NCI-H524 (cell line): ENCODE measurements around the gene RNU5B-1.

Source experiments
- DNase-seq, 2 experiments: peaks; one replicate each; lab custom pipeline; 2025; lab: John Stamatoyannopoulos, UW

The RNU5B-1 gene

DNA sequence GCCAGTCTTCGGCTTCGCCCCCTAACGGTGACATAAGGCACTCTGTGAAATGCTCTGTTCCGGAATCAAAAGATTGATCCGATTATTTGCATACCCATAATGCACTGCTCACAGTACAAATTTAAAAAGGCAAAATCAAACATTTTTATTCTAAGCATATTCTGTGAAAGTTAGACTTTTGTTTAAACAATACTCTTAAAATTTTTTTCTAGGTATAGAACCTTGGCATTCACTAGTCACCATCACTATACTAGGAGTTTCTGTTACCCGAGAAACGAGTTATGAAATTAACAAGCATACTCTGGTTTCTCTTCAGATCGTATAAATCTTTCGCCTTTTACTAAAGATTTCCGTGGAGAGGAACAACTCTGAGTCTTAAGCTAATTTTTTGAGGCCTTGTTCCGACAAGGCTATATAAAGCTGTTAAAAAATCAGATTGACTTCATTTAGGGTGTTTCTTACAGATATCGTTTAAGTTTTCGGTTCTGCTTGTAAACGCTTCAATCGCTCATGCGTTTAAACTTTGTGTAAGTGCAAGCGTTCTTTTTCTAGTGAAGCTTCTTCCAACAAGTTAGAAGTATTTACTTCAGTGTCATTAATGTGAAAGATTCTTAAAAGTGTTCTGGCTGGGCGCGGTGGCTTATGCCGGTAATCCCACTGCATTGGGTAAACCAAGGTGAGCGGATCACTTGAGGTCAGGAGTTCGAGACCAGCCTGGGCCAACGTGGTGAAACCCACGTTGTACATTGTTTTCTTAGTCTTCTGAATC lies at the start of gene RNU5B-1:
Gene RNU5B-1, plus strand, starts transcription at position 297 of the 769 bp plus-strand sequence.
- DNase-seq, result peak; percentile 93 to 96

DNA sequence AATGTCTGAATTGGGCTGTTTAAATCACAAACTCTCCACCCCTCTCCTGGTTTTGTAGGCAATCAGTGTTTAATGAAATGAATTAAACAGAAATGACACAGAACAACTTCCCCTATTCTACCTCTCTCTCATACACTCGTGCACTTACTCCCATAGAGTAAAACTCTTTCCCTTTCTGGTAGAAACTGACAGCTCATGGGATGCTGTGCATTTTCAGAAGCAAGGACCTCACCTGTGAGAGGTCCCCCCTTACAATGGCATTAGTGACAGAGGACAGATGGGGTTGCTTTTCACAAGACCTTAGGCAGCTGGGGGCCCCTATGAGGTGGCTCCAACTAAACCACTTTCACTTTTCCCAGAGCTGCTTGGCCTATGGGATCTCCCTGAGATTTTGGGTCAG lies 49.7 kb upstream of the RNU5B-1 start:
- DNase-seq, result no peak

DNA sequence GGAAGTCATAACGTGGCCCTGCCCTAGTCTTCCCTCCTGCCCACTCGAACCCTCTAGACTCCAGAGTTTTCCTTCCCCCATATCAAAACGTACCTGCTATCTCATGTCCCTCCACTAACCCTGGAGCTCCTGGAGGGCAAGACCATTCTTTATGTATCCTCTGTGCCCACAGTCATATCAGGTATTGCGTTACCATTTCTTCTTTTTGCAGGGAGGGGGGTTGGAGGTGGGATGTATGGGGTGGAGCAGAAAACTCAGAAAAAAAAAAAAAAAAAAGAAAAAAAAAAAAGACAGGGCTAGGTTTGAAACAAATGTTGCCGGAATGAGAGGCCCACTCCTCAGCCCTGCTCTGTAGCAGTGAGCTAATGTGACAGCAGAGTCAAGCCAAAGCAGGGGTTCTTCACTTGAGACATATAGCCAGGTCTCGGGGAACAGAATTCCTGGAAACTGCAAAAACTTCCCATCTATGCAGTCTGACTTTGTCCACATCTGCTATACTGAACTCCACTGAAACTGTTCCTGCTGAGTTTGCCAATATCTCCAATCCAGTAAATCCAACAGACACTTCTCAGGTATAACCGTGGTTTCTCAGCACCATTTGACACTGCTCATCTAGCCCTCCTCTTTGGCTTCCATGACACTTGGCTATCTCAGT lies 48.9 kb upstream of the RNU5B-1 start:
- DNase-seq, result no peak

DNA sequence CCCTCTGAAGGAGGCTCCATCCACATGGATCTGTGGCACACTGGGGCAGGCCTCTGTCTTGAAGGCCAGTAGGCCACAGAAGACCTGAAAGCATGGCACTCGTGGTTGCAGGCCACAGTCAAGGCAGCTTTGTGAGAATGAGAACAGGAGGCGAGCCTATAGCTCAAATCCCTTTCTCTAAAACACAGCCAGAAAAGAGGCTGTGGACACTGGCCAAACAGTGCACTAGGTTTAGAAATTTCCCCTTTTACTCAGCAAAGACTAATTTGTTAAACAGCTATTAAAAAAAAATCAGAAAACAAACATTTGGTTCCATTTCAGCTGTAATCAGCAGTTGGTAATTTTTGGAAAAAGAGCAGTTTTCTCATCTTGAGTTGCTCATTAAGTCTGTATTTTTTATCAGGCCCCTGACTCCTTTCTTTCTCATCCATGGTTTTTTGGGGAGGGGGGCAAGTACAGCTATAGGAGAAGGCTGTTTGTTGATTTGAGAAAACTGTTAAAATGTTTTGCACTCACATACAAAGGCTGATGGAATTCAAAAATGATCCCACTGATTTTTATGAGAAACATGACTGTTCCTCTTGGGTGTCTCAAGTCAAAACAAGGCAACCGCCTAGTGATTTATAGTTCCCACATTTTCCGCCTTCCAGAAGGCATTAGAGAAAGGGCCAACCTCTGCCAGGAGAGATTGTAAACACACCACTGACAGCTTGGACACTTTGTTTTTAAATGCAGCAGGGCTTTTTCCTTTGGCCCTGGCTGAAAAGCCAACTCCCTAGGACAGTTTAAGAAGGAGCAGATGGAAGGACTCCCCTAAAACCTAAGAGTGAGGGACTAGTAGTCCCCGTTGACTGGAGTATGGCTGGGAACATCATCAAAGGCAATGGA lies 45.9 kb upstream of the RNU5B-1 start:
- no peak for DNase-seq

DNA sequence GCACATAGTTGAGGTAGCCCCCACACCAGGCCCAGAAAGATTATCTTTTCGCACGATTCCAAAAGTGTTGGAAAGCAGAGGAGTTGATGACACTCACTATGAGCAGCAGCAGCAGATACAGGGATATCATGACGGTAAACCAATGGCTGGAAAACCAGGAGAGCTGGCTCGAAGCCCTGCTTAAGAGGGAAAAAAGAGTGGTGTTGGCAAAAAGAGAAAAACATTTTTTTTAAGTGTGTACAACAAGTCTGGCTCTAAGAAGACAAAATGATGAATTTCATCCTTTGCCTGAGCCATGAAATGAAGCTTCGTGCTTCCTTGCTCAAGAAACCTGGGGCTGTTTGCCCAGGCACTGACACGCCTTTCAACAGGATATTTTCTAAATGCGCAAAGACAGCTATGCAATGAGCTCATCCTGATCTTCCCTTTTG lies 45.1 kb upstream of the RNU5B-1 start:
- DNase-seq, result no peak

DNA sequence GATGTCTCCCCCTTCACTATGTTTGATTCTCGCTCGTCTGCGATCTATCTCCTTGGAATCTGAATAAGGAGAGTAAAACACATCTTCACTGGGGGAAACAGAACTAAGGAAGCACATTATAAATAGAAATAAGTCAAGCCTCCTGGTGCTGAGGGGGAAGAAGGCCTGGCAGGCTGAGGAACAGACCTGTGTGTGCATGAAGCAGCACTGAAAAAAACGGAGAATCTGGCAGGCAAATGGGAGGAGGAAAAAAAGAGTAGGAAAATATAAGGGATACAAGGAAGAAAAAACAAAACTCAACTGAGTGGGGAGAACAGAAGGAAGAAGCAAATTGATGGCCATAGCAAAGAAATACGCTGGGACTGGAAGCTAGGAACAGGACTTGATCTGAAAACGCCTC lies 43.5 kb upstream of the RNU5B-1 start:
- DNase-seq, result no peak

DNA sequence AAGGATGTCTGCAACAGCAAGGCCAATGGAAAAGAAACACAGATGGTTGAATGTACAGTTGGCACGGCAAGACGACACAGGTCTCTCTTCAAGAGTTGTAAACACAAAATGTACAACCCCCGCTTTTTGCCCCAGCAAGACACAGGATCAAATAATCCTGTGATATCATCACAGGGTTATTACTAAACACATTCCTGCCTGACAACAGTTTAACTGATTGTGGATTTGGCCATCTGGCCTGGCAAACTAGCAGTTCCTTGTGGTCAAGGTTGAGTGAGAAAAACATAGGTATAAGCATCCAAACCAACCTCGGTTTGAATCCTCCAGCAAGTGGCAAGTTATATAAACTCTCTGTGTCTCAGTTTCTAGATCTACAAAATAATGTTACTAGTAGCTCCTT lies 41.2 kb upstream of the RNU5B-1 start:
- DNase-seq, result peak; percentile 31 to 75

DNA sequence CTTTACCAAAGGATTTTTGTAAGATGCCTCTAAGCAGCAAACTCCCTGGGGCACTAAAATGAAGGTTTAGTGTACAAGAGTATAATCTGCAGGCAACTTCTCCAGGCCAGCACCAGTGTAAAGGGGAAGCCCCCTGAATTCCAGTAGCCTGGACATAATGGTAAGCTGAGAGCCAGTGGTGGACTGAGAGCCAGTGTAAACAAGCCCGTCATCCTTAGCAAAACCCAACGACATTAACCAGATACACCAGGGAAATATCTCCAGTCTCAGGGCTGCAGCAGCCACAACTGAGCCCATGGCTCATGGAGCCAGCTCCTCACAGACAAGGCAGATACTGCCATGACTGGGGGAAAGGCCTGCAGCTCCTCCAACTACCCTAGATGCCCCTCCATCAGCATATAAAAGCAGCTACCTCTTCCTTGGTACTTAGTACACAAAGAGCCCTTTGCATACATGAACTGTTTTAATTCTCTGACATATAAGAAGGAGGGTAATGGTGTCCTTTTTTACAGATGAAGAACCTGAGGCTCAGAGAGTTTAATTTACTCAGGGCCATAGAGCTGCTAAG lies 39.5 kb upstream of the RNU5B-1 start:
- no peak for DNase-seq

DNA sequence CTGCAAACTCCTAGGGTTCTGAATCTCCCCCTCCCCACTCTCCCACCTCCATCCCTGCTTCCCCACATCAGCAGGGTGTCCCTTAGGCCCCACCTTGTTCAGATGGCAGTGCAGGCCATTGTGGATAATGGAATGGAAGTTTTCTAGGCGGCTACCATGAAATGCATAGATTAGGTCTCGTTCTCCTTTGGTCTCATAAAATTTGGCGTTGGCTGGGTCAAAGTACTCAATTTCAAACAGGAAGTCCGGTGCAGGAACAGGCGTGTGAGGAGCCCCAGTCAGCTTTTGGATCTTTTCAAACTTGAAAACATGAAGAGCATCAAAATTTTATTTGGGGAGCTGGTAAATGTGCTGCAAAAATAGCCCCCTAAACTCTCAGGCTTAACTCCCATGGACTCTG lies 38.0 kb upstream of the RNU5B-1 start:
- DNase-seq, result no peak

DNA sequence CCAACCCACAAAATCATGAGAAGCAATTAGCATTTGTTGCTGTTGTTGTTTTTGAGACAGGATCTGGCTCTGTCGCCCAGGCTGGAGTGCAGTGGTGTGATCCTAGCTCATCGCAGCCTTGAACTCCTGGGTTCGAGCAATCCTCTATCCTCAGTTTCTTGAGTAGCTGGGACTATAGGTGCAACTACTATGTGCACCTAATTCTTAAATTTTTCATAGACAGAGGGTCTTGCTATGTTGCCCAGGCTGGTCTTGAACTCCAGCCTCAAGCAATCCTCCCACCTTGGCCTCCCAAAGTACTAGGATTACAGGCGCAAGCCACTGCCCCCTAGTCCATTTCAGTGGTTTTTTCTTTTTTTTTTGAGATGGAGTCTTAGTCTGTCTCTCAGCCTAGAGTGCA lies 36.1 kb upstream of the RNU5B-1 start:
- no peak for DNase-seq

DNA sequence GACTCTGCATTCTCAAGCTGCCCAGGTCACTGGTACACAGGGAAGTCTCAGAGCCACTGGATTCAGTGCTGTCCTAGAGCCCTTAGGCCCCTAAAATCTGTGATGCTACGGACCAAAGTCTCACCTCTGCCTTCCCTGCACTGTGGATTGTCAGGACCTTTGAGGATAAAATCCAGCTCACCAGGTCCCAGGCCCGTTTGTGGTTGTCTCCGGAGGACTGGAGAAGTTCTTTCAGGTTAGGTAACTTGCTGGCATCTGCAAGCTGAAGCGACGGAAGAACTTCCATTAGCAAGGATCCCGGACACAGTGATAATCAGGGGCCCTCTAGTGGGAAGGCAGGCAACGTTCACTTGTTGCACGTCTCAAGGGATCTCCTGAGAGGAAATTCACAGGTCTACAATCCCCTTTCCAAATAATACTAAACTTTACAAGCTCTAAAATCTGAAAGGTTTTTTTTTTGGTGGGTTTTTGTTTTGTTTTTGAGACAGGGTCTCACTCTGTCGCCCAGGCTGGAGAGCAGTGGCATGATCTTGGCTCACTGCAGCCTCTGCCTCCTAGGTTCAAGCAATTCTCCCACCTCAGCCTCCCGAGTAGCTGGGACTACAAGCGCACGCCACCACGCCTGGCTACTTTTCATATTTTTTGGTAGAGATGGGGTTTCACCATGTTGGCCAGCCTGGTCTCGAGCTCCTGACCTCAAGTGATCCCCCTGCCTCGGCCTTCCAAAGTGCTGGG lies 33.5 kb upstream of the RNU5B-1 start:
- DNase-seq, result peak; percentile 58 to 82

DNA sequence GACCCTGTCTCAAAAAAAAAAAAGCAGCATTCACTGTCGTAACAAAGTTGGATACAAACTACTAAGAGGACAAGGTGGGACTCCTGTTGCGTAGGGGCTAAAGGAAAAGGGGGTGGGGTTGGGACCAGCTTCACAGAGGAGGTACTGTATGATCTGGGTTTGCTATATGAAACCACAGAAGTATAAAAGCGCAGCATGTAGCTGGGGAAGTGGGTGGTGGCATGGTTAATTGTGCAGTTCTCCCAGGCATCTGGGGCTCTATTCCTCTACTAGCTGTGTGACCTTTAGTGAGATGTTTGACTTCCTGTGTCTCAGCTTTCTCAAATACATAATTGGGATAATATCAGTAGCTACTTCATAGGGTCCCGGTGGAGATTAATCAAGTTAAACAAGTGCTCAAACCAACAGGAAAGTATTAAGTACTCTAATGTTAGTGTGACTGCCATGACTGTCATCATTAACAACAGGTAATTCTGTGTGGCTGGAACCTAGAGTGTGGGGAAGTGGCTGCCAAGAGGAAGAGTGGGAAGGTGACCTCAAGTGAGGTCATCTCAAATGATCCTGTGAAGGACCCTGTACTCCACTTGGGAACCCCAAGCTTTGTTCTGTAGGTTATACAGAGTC lies 29.3 kb upstream of the RNU5B-1 start:
- DNase-seq, result no peak

DNA sequence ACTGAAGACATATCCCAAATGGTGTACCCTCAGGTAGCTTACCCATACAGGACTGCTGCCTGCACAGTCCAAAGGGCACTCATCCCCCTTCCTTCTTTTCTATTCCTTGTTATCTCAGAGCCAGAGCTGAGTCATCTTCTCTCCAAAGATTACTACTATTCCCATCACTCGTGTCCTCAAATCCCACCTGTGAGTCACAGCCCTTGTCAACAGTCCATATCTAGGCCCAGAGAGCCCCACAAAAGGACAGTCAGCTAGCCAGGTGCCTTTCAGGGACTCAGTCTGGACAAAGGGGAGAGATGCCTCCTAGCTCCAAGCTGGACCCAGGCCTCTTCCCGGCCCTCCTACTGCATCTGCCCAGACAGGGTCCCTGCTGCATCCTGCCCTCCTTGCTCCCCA lies 28.8 kb upstream of the RNU5B-1 start:
- no peak for DNase-seq

DNA sequence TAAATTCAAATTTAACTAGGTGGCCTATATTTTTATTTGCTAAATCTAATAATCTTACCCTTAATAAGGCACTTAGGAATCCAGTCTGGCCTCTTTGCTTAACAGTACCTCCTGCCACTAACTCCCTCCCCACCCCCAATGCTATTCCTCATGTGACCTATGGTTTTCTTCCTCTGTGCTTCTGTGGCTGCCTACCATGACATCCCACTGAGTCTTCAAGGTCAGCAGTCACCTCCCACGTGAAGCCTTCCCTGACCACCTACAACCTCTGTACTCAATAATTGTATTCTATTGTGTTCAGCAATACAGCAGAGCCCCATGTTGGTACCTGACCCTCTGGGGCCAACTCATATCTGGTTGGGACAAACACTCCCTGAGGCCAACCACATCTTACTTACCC lies 27.5 kb upstream of the RNU5B-1 start:
- DNase-seq, result no peak

DNA sequence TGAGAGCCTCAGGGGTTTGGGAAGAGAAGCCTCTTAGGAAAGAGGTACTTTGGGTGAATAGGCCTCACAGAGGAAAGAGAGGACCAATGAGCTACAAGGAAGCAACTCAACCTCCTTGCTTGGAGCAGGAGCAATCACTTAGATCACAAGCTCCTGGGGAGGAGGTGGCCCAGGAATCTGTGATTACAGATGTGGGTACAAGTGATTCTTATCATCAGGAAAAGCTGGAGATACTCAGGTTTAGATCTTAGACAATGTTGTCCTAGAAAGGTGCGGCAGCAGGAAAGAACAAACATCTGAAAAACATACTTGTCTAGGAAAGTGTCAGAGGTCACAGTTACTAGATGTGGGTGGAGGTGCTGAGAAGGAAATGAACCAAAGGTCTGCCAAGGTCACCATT lies 26.0 kb upstream of the RNU5B-1 start:
- DNase-seq, result no peak

DNA sequence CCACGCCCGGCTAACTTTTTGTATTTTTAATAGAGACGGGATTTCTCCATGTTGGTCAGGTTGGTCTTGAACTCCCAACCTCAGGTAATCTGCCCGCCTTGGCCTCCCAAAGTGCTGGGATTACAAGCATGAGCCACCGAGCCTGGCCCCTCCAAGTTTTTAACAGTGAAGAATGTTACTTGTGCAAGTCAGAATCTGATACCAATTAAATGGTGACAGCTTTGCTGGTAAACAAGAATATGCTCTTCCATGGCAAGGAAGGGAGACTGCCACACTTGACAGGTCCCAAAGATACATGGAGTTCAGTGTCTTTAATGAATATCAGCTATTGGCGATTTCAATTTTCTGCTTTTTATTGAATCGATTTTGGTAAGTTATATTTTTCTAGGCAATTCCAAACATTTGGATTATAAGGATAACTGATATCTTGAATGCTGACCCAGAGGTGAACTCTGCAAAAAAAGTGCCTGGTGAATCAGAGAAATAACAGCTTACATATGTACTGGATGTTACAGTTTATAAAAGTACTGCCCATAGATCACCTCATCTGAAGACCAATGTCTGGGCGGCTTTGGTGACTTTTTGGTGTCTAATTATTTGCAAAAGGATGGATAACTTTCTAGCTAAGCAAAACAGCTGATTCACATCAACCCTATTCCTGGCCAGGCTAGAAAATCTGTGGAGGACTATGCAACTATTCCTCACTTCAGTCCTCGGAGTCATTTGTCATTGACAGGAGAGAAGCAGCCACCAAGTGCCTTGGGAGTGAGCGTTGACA lies 19.0 kb upstream of the RNU5B-1 start:
- DNase-seq, result no peak

DNA sequence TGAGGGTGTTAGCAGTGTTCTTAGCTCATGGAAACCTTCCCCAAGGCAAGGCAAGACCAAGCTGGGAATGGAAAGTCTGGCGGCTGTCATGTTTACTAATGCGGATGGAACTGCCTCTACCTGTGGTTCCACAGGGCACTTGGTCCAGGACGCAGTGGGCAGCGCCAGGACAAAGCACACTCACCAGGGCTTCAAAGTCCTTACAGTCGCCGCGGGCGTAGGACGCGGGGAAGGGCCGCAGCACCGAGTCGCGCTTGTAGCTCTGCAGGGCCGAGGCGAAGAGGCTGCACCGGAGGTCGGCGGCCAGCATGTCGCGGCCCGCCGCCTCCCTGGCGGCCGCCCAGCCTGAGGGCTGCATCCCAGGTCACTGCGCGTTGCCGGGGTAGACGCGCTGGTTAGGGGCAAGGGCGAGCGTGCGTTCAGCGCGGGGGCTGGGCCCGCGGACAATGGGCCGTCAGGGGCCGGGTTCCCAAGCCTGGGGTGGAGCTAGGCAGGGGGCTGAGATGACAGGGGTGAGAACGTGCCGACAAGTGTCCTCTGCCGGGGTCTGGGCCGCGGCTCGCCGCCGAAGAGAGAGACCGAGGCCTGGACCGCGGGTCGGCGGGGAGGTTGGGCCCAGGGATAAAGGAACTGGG lies 18.3 kb upstream of the RNU5B-1 start:
- peak; percentile 45 to 48 for DNase-seq

DNA sequence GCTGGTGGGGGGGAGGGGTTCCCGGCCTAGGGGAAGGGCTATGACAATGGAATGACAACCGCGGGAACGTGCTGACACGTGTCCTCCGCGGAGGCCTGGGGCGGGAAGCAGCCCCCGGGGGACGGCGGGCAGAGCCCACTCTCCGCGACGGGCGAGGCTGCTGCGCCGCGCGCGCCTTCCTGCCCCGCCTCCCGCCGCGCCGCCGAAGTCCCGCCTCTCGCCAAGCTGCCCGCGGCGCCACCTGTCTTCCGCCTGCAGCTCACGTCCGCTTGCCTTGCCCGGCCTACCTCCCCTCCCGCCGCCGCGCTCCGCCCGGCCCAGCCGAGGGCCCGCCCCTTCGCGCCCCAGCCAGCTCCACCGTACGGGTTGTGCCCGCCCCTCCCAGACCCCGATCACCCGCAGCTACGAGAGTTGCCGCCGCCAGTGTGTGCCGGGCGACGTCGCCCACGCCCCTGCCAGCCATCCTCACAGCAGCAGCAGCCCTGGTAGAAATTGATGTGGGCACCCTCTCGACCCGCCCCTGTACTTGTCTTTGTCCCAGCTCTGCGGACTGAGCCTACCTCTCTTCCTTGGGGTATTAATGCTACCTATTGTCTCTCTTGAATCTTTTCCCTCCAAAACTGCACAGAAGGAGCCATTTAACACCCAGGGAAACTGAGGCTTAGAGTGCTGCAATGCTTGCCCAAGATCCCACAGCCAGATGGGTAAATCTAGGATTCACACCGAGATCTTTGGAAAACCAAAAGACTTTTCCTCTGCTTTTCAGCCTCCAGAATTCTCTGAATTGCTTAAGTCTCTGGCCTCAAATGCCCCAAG lies 17.6 kb upstream of the RNU5B-1 start, which contains the start of gene PARP16:
Gene PARP16, minus strand, starts transcription at position 180 of the 816 bp plus-strand sequence. CDS start 457 bp downstream, outside the sequence.
- peak; percentile 92 to 95 for DNase-seq

DNA sequence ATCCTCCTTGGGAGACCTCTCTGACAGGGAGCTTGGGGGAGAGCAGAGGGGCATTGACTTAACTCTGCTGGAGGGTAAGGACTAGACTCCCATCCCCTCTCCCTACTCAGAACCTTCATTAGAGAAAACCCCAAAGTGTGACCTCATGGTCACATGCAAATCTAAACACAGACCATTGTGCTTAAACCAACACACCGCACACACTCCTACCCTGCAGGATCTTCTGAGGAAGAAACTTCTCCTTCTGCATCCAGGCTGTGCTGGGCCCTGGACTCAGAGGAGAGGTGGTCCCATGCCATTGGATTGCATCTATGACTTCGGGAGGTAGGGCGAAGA lies 17.0 kb upstream of the RNU5B-1 start:
- DNase-seq, result no peak
